HEK293T (cell line): ENCODE data around the gene ASTL.

ENCODE experiments used
- SP1 ChIP-seq: fragments of 450-650 bp; IDR thresholded peaks from 2 replicates; pipeline ENCODE4 v1.6.1; 2017
- TARDBP ChIP-seq: fragments of 450-650 bp; IDR thresholded peaks from 2 replicates; pipeline ENCODE4 v1.6.1; 2016

DNA sequence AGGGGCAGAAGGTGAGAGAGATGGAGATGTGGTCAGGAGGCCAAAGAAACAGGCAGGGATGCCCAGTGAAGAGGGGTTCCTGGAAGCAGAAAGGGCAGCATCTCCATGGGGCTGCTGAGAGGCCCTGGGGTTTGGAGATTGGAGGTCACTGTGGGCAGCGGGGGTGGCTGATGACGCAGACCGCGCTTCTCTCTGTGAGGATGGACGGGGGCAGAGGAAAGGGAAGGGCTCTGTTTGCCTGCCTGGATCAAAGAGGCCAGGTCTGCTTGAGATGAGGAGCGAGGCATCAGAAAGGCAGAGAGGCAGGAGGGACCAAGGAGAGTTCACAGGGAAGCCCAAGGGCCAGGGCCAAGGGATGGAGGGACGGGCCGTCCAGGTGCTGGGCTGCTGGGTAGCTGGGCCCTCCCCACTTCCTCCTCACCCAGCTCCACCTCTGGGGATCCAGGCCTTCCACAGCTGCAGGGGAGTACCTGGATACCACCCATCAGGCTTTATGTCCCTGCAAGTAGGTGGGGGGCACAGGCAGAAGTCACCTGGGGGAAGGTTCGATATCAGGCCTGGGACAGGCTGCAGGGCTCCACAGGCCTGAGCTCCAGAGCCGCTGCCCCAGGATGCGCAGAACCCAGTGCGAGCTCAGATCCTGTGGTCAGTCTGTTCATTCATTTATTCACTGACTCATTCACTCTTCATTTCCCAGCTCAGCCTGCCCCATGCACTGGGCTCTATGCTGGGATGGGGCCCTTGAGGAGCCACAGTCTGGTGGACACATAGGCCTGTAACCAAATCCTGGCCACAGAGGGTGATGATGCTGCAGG, 52.6 kb downstream of the ASTL start:
- TF ChIP-seq TARDBP: no peak
- no peak for TF ChIP-seq SP1
